Erythroblast (primary cell): ENCODE measurements around the gene NOP53.

Experiments used
- GATA1 ChIP-seq: IDR thresholded peaks from 2 replicates; pipeline ENCODE4 v1.6.1; 2011; ENCODE audit warnings: low read depth, mild to moderate bottlenecking, control low read depth, low read length, moderate library complexity
- POLR2A ChIP-seq: IDR thresholded peaks from 2 replicates; pipeline ENCODE4 v1.6.1; 2011; ENCODE audit warnings: mild to moderate bottlenecking, low read length

DNA sequence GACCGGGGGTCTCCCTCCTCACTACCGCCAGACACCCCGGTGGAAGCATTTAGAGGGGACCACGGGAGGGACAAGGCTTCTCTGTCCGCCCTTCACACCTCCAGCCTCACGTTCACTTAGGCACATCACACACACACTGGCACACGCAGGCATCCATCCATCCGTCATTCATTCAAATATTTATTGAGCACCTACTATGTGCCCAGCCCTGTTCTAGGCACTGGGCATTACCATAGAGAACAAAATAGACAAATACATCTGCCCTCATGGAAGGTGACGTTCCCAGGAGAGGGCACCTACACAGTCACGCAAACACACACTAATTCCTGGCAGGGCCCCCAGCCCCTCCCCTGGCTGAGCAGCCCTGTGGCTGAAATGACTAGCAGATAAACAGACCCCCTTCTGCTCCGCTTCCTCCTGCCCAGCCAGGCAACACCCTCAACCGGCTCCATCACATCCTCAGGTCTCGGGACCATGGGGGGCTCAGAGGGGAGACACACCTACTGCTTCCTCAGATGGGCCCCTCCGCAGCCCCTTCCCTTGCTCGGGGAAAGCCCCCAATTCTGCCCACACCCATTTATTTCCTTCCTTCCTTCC is 3.7 kb upstream of the NOP53 start:
- TF ChIP-seq POLR2A (no peak), GATA1 (no peak)
